ENCODE measurements around the gene CRYAA.

GRCh38 chr21:43192501-43193081 lies 23.8 kb downstream of the CRYAA start:
- TF ChIP-seq GATA3 (IDR thresholded peaks at IDR 0.05; ENCODE audit: low read depth, low read length) (no peak), GATA2 (IDR thresholded peaks at IDR 0.05; ENCODE audit: low read depth, low read length) (no peak)

All from SH-SY5Y (cell line).